PC-3 (cell line): Measurements from ENCODE around the gene GPC5. TPM values are rescaled to one million over a fixed set of nuclear protein-coding genes. Genes with fewer than 3 reads are reported as not detected.

Source experiments
- ATAC-seq: fragments of 200-7000 bp; cut with Tn5 transposase; 2 replicates; pipeline ENCODE4 v1.9.1; 2020; ENCODE audit warnings: mild to moderate bottlenecking, moderate library complexity
- BruUV-seq: library from RNA; stranded (reverse); fragments of 400-500 nt; replicated peaks from 2 replicates; lab custom pipeline; 2021; lab: Mats Ljungman, UMichigan
- CTCF ChIA-PET: fragments of 300-600 bp; sonication (Branson Sonifier 250); formaldehyde crosslinking; loops from one replicate; lab custom pipeline; 2022; ENCODE audit warnings: antibody characterized with exemption; lab: Charles Lee
- POLR2A ChIA-PET: fragments of 300-600 bp; sonication (Branson Sonifier 250); formaldehyde crosslinking; loops from one replicate; lab custom pipeline; 2022; ENCODE audit warnings: antibody characterized with exemption; ENCODE audit not compliant: unreplicated experiment; lab: Charles Lee
- DNase-seq: peaks from one replicate; pipeline ENCODE4 v3.0.0-alpha.2; 2015
- H2AFZ ChIP-seq: fragments of 300-600 bp; sonication (generic); 2 replicates; pipeline ENCODE4 v1.6.0; 2016; ENCODE audit warnings: antibody characterized with exemption, low read length
- H3F3A ChIP-seq: fragments of 300-600 bp; sonication (generic); one replicate; pipeline ENCODE4 v1.6.0; 2017; ENCODE audit warnings: antibody characterized with exemption, low read length, control low read depth, mild to moderate bottlenecking; ENCODE audit not compliant: unreplicated experiment
- H3K27ac ChIP-seq: fragments of 300-600 bp; sonication (generic); 2 replicates; pipeline ENCODE4 v1.5.1; 2016; ENCODE audit warnings: mild to moderate bottlenecking, low read length
- H3K27me3 ChIP-seq: fragments of 300-600 bp; sonication (generic); 2 replicates; pipeline ENCODE4 v1.6.1; 2016; ENCODE audit warnings: low read length, mixed read lengths
- H3K36me3 ChIP-seq: fragments of 300-600 bp; sonication (generic); 2 replicates; pipeline ENCODE4 v1.6.1; 2016; ENCODE audit warnings: low read depth, mixed run types, low read length, mixed read lengths
- H3K4me1 ChIP-seq: fragments of 300-600 bp; sonication (generic); 2 replicates; pipeline ENCODE4 v1.5.1; 2016; ENCODE audit warnings: low read length; ENCODE audit not compliant: insufficient read depth
- H3K4me2 ChIP-seq: fragments of 300-600 bp; sonication (generic); 2 replicates; pipeline ENCODE4 v1.6.0; 2016; ENCODE audit warnings: low read length
- H3K4me3 ChIP-seq: fragments of 300-600 bp; sonication (generic); 2 replicates; pipeline ENCODE4 v1.5.1; 2016; ENCODE audit warnings: mild to moderate bottlenecking, low read length, mixed read lengths
- H3K79me2 ChIP-seq: fragments of 300-600 bp; sonication (generic); 2 replicates; pipeline ENCODE4 v1.6.1; 2017; ENCODE audit warnings: low read length, mixed read lengths
- H3K9ac ChIP-seq: fragments of 300-600 bp; sonication (generic); 2 replicates; pipeline ENCODE4 v1.6.0; 2016; ENCODE audit warnings: mild to moderate bottlenecking, low read length
- H3K9me2 ChIP-seq: fragments of 300-600 bp; sonication (generic); replicated peaks from 2 replicates; pipeline ENCODE4 v1.6.1; 2016; ENCODE audit warnings: mixed run types, low read length, mixed read lengths
- H3K9me3 ChIP-seq: fragments of 300-600 bp; sonication (generic); 2 replicates; pipeline ENCODE4 v1.6.1; 2016; ENCODE audit warnings: low read length, mixed read lengths
- H4K20me1 ChIP-seq: fragments of 300-600 bp; sonication (generic); 2 replicates; pipeline ENCODE4 v1.6.1; 2016; ENCODE audit warnings: low read length, mixed read lengths
- EZH2 ChIP-seq: fragments of 300-600 bp; sonication (generic); IDR thresholded peaks from one replicate; pipeline ENCODE4 v1.6.1; 2017; ENCODE audit warnings: antibody characterized with exemption, mild to moderate bottlenecking, low read length; ENCODE audit not compliant: unreplicated experiment
- EZH2phosphoT487 ChIP-seq: fragments of 300-600 bp; sonication (generic); IDR thresholded peaks from 2 replicates; pipeline ENCODE4 v1.6.1; 2018; ENCODE audit warnings: mild to moderate bottlenecking, antibody characterized with exemption, low read length, borderline replicate concordance
- intact Hi-C: fragments of 100-400 bp; cut with micrococcal nuclease; formaldehyde crosslinking; loops from 2 replicates; pipeline ENCODE4 v1.9.0; 2023
- total RNA-seq: library from RNA; depleted of rRNA; stranded (reverse); fragments of >200 nt; gene quantifications from 2 replicates; pipeline ENCODE4 v1.2.3, GENCODE V29; 2014
- TF ChIP-seq, protein P1 (sequence below): fragments of 300-600 bp; sonication (generic); conservative IDR thresholded peaks from 2 replicates; pipeline ENCODE4 v1.5.1; 2017; ENCODE audit warnings: antibody characterized with exemption, low read depth, mild to moderate bottlenecking, low read length

Gene GPC5
- total RNA-seq, 1 experiment from 2014 or later, result not detected

DNA sequence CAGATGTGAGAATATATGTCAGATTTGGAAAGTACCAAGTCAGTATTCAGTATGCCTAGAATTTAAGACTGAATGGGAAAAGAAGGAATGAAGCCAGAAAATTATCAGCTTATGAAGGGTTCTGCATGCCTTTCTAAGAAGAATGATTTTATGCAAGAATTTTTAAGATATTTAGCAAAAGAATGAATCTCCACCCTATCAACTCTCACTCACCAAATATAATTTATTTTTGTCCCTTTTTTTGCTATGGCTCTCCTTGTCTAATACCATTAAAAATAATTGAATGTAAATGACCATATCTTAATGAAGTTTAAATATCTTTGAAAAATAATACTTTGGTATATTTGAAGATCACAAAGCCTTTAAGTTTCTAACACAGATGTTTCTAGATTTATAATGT, 1215.5 kb downstream of the GPC5 start:
- no peaks in the 10 kb centered on the region for H3K9me2 ChIP-seq
- no peaks in the 10 kb centered on the region for H3K36me3 ChIP-seq
- no peaks in the 10 kb centered on the region for H3K79me2 ChIP-seq
- TF ChIP-seq EZH2phosphoT487 (no peak), EZH2 (no peak)
- TF ChIP-seq, protein P1, sequence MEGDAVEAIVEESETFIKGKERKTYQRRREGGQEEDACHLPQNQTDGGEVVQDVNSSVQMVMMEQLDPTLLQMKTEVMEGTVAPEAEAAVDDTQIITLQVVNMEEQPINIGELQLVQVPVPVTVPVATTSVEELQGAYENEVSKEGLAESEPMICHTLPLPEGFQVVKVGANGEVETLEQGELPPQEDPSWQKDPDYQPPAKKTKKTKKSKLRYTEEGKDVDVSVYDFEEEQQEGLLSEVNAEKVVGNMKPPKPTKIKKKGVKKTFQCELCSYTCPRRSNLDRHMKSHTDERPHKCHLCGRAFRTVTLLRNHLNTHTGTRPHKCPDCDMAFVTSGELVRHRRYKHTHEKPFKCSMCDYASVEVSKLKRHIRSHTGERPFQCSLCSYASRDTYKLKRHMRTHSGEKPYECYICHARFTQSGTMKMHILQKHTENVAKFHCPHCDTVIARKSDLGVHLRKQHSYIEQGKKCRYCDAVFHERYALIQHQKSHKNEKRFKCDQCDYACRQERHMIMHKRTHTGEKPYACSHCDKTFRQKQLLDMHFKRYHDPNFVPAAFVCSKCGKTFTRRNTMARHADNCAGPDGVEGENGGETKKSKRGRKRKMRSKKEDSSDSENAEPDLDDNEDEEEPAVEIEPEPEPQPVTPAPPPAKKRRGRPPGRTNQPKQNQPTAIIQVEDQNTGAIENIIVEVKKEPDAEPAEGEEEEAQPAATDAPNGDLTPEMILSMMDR, result no peak
- no peaks in the 10 kb centered on the region for H3F3A ChIP-seq
- no TSS peak for BruUV-seq
- no peak overlapping the region for H3K27ac ChIP-seq
- no peaks in the 10 kb centered on the region for H4K20me1 ChIP-seq
- intact Hi-C loops, result no loop called here
- ChIA-PET CTCF (no interaction called here), POLR2A (no interaction called here)
- no peaks in the 10 kb centered on the region for H3K4me1 ChIP-seq
- H3K4me3 ChIP-seq, result no peak overlapping the region
- H3K4me2 ChIP-seq, result no peak overlapping the region
- H3K27me3 ChIP-seq, result no peaks in the 10 kb centered on the region
- no peak overlapping the region for H3K9ac ChIP-seq
- H3K9me3 ChIP-seq, result no peaks in the 10 kb centered on the region
- ATAC-seq, result no peak
- H2AFZ ChIP-seq, result no peak overlapping the region
- no peak for DNase-seq

DNA sequence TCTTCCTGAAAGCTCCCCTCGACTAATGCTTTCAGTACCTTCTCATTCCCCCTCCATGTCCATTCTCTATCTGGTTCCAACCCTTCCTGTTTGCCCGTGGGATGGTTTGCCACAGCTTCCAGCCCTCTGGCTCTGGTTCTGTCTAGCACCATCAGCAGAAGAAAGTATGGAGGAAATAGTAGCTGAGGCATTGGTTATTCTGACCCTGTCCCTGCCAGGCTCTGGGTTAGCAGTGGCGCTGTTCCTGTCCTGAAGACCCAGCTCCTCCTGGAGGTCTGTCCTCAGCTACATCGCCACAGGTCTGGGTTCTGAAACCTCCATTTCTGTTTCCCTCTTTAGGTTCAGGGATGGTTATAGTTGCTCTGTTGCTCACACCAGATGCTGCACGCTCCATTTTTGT, 1223.6 kb downstream of the GPC5 start:
- no peaks in the 10 kb centered on the region for H3K36me3 ChIP-seq
- H3F3A ChIP-seq, result no peaks in the 10 kb centered on the region
- no peaks in the 10 kb centered on the region for H3K27me3 ChIP-seq
- no TSS peak for BruUV-seq
- no peak for DNase-seq
- ChIA-PET POLR2A (no interaction called here), CTCF (no interaction called here)
- H3K79me2 ChIP-seq, result no peaks in the 10 kb centered on the region
- intact Hi-C loops, result no loop called here
- H3K9me2 ChIP-seq, result no peaks in the 10 kb centered on the region
- H3K9ac ChIP-seq, result no peak overlapping the region
- H3K27ac ChIP-seq, result no peak overlapping the region
- H3K4me3 ChIP-seq, result no peak overlapping the region
- ATAC-seq, result no peak
- no peaks in the 10 kb centered on the region for H3K4me1 ChIP-seq
- H4K20me1 ChIP-seq, result no peaks in the 10 kb centered on the region
- H3K4me2 ChIP-seq, result no peak overlapping the region
- H3K9me3 ChIP-seq, result no peaks in the 10 kb centered on the region
- H2AFZ ChIP-seq, result no peak overlapping the region
- TF ChIP-seq EZH2phosphoT487 (no peak), EZH2 (no peak)
- TF ChIP-seq, protein P1, result no peak

DNA sequence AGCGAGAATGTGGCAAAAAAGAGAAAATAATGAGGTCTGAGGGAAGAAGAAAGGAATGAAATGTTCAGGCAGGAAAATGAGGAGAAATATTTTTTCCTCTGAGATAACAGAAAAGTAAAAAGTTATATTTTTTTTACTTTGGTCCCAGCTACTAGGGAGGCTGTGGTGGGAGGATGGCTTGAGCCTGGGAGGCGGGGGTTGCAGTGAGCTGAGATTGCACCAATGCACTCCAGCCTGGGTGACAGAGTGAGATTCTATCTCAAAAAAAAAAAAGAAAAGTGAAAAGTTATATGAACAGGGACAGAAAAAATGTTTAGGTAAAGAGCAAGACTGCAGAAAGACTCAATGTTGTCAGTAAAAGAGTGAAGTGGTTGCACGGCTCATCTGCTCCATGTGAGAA, 1224.5 kb downstream of the GPC5 start:
- H3K27me3 ChIP-seq, result no peaks in the 10 kb centered on the region
- CTCF ChIA-PET, result no interaction called here
- intact Hi-C loops, result no loop called here
- no peaks in the 10 kb centered on the region for H3F3A ChIP-seq
- H3K36me3 ChIP-seq, result no peaks in the 10 kb centered on the region
- BruUV-seq, result no TSS peak
- no peaks in the 10 kb centered on the region for H4K20me1 ChIP-seq
- H3K4me2 ChIP-seq, result no peak overlapping the region
- DNase-seq, result no peak
- H3K9ac ChIP-seq, result no peak overlapping the region
- H3K4me3 ChIP-seq, result no peak overlapping the region
- no peaks in the 10 kb centered on the region for H3K9me2 ChIP-seq
- no peaks in the 10 kb centered on the region for H3K79me2 ChIP-seq
- no peak overlapping the region for H3K27ac ChIP-seq
- no peak for ATAC-seq
- H2AFZ ChIP-seq, result no peak overlapping the region
- no peaks in the 10 kb centered on the region for H3K4me1 ChIP-seq
- TF ChIP-seq EZH2phosphoT487, result no peak
- TF ChIP-seq EZH2, result no peak
- TF ChIP-seq, protein P1, result no peak
- no peaks in the 10 kb centered on the region for H3K9me3 ChIP-seq
- POLR2A ChIA-PET, result no interaction called here
